SIG-M5 treated with dmso at 0.1 percent for 504 hours (cell line): Measurements from ENCODE around the gene SFRP5.

ENCODE experiments used
- DNase-seq: peaks from one replicate; lab custom pipeline; 2025; ENCODE audit not compliant: unreplicated experiment; lab: John Stamatoyannopoulos, UW

The SFRP5 gene

DNA sequence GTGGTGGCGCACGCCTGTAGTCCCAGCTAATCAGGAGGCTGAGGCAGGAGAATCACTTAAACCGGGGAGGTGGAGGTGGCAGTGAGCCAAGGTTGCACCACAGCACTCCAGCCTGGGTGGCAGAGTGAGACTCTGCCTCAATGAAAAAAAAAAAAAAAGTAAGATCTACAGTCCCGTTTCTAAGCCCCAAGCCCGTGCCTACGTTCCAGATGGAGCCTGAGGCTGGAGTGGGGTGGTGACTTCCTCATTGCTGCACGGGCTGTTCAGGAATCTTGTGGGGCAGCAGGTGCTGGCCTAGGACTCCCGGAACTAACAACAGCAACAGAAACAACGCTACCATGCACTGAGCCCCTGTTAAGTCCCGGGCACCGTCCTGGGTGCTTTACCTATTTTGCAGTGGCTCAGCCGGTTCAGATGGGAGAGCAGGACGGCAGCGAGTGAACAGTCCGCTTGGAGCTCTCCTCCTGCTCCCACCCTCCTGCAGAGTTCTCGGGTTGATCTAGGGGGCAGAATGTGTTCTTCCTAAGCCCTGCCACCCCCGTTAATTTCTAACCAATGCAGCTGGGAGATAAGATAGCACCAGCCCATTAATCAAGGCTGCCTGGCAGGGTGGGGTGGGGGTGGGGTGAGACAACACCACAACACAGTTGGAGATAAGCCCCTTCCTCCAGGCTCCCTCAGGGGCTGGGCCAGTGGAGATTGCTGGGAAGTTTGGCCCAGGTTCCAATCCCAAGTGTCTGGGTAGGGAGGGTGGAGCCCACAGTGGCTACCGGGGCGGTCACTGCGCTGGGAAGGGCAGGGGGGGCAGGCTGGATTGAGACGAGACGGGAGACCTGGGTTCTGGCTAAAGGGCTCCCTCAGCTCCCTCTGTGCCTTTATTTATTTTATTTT lies 17.0 kb upstream of the SFRP5 start:
- no peak for DNase-seq

DNA sequence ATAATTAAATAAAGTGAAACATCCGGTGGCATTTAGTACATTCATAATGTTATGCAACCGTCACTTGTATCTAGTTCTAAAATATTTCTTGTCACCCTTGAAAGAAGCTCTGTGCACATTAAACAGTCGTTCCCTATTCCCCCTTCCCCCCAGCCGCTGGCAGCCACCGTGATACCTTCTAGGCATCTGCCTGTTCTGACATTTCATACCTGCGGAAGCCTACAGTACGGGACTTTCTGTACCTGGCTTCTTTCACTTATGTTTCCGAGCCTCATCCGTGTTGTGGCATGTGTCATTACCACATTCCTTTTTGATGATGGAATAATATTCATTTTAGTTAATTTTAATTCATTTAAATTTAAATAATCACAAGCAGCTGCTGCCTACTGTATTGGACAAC lies 13.9 kb upstream of the SFRP5 start:
- DNase-seq, result no peak

DNA sequence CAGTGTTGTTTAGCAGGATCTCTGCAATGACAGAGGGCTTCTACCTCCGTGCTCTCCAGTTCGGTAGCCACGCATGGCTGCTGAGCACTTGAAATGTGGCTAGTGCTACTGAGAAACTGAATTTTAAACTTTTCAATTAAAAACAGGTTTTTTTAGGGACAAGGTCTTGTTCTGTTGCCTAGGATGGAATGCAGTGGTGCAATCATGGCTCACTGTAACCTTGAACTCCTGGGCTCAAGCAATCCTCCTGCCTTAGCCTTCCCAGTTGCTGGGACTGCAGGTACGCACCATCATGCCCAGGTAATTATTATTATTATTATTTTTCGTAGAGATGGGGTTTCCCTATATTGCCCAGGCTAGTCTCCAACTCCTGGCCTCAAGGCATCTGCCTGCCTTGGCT lies 13.4 kb upstream of the SFRP5 start:
- no peak for DNase-seq

DNA sequence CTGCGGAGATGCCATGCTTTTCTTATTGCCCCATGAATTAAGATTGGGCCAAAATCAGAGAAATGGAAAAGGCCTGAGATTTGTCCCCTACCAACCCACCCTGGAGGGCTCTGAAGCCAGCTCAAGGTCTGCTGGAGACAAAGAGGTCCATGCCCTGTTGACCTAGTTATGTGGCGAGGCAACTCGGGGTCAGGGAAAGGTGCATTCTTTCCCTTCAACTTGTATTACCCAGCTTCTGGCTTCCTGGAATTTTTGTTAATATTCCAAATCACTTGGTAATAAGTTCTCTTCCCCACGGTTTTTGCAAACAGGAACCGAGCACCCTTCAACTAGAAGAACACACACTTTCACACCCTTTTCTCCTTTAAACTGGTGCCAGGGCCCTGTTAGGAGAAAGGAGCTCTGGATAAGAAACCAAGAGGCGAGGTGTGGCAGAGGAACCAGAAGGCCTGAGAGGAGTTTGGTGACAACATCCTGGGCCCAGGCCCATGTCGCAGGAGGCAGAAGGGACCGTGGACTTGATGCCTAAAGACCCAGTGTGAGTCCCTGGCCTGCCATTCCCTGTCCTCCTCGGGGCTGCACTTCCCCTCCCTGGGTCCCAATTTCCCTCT lies 12.5 kb upstream of the SFRP5 start:
- no peak for DNase-seq

DNA sequence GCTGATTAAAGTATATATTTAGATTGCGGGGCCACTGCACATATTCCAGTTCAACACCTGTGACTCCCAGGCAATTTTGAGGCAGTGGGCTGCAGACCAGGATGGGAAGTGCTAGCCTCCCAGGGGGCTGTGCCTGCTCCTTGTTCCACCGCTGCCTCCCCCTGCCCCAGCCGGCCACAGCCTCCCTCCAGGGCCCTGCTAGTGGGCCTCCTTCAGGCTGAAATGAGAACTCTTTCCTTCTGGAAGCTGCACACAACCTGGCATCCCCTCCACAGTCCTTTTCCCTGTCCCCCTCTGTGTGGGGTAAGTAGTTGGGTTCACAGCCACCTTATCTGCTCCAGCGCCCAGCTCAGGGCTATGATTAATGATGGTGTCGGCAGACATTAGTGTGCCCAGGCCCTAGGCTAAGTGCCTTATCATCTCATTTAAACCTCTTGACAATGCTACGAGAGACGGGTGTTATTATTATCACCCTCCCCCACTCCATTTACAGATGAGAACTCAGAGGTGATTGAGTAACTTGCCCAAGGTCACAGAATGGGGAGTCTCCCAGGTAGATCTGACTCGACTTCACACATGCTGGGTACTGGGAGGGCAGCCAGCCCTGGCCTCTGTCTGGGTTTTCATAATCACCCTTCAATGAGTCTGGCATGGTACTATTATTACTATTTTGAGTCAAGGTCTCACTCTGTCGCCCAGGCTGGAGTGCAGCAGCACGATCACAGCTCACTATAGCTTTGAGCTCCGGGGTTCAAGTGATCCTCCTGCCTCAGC lies 10.8 kb upstream of the SFRP5 start:
- no peak for DNase-seq

DNA sequence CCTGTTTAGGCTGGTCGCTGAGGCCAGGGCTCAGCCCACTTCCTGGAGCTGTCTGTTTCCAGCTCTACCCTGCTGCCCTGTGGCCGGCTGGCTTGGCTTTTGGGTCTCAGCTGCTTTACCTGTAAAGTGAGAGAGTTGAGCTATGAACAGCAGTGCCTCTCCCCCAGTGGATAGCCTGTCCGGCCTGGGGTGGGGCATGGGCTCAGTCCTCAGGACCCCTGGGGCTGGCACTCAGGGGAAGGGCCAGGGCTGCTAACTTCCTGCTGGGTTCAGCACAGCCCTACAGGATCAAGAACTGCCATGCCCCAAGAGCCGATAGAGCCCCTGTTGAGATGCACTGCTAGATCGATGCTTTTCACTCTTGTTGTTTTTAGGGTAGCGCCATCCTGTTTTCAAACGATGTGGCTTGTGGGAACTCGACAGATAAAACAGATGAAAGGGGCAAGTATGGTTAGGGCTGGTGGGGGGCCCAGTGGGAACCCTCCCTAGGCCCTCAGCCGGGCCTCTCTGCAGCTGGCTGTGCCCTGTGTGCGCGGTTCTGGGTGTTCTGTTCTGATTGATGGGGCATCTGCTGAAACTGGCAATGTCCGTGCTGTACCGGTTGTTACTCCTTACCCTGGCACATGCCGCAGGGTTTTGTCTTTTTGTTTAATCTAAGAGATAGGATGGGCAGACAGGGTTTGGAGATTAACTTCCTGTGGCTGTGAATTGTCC lies 10.0 kb upstream of the SFRP5 start:
- DNase-seq, result no peak

DNA sequence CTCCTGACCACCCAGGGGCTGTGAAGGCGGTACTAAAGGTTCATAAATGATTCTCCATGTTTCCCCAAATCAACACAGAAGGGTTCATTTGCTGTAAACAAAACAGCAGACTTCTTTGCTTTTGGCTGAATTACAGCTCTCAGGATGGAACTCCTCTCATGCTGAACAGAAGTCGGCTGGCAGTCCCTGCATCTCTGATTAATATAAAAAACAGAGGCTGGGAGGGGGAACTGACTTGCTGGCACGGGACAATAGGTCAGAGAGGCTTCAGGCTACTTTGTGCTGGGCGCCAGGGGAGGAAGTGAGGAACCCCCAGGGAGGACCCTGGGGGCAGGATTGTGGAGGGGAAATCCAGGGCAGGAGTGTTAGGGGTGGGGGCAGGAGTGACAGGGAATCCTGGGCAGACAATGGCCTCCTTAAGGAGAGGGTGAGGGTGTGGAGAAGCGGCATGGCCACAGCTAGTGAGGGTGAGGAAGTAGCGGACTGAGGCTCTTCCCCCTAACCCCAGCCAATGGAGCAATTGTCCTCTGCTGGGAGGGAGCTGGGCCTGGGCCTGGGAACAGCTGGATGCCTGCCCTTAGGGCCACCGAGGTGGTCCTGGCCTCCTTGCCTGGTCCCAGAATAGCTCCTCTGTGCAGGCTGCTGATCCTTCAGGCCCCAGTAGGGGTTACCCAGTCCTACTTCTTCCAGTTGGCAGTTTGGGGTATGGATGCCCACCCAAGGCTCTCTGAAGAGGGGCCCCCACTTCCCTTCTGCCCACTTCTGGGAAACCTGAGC lies 9.2 kb upstream of the SFRP5 start:
- no peak for DNase-seq

DNA sequence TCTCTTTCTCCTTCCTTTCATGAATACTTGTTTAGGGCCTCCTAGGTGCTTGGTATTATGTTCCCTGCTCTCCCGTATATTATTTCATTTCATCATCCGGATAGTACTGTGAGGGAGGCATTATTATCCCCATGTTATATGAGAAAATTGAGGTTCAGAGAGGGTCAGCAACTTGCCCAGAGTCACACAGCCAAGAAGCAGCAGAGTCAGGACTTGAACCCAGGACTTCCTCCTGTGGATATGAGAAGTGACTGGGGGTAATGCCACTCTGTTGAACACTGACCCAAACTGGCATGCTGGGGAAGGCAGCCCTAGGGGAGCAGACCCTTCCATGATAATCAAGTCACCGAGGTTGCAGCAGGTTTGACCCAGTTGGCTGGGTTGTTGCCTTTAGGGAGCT lies 8.2 kb upstream of the SFRP5 start:
- no peak for DNase-seq

DNA sequence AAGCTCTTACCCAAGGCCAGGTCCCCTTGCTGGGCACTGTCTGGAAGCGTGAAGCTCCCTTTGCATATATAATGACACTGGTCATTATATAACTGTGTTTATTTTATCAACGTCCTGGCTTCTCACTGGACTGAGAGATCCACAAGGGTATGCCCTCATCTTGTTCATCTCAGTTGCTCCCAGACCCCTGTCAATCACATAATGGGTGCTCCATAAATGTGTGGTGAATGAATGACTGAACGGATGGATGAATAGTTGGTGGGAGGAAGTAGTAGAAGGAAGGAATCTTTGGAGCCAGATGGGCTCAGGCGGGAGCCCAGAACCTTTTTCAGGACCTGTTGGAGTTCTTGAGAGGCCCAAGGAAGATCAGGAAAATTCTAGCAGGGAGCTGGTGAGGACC lies 7.7 kb upstream of the SFRP5 start:
- DNase-seq, result no peak

DNA sequence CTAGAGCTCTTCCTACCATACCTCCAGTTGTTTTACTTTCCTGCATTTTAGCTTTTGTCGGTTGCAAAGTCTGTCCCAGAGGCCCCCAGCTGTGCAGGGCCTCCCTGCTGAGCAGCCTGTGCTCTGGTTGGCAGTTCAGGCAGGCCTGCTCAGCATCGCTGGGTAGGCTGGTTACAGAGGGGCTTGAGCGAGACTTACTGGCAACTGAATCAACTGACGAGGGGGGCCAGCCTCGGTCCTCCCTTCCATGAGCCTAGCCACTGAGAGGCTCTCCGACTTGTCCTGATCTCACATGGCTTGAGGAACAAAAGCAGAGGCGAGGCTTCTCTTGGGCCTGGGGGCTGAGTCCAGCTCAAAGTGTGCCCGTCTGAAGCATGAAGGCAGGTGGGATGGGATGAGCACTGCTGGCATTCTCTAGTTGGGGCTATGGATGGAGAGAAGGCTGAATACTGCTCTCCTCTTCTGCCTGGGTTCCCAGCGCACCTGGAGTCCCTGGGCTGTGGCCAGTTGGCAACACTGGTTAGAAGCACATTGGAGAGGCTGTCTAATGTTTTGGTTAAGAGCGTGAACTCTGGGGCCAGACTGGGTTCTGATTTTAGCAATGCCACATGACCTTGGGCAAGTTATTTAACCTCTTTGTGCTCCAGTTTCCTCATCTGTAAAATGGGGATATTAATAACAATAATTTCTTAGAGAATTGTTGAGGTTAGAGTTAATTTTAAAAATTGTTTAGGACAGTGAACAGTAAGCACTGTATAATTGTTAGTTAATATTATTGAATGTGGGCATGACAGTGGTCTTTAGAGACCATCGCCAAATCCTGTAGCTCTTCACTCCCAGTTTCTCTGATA lies 6.9 kb upstream of the SFRP5 start:
- DNase-seq, result no peak

DNA sequence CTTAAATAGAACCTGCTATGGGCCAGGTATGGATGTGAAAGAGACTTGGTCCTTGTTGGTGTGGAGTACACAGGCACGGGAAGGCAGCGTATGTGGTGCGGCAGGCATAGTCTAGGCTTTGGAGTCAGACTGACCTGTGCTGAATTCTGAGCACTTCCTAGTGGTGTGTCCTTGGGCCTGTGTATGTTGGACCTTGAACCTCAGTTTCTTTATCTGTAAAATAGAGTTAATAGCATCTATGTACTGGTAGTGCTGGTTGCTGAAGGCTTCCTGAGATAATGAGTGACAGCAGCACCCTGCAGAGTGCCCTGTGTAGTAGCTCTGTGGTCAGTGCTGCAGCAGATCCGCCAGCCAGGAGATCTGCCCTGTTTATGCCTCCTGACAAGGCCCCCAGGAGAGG lies 5.3 kb upstream of the SFRP5 start:
- DNase-seq, result no peak

DNA sequence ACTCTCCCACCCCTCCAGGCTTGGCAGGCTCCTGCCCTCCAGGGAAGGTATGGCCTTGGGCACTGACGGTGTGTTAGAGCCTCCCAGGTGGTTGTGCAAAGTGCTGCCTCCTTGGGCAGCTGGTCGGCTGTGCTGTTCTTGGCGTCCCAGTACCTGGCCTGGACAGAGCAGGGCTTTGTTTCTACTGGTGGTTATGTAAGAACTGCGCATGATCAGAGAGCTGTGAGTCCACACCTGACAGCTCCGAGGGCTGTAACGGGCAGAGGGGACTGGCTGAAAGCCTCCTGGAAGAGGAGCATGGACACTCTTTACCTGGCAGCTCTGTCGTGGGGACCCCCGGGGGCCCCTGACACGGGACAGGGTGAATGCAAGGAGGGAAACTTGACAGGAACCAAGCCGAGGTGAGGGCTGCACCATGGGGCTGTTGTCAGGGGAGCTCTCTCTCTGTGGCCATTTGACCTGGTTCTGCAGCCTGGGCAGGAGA lies 3.1 kb upstream of the SFRP5 start:
- no peak for DNase-seq

DNA sequence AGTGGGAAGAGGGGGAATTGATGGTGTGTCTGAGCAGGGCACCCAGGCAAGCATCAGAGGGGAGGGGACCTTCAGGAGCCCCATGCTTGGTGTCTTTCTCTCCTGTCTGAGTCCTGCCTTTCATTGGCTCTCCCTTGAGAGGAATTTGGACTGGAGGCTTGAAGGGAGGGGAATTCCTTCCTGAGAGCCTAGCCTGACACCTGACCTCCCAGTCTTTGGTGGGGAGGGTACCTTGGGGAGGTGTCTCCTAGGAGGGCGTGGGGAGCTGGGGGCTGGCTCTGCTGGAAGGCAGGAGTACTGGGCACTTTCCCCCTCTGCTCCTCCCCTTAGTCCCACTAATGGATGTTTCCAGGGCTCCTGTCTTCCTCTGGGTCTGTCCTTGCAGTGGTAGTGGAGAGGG lies 1.3 kb upstream of the SFRP5 start:
- DNase-seq, result no peak

DNA sequence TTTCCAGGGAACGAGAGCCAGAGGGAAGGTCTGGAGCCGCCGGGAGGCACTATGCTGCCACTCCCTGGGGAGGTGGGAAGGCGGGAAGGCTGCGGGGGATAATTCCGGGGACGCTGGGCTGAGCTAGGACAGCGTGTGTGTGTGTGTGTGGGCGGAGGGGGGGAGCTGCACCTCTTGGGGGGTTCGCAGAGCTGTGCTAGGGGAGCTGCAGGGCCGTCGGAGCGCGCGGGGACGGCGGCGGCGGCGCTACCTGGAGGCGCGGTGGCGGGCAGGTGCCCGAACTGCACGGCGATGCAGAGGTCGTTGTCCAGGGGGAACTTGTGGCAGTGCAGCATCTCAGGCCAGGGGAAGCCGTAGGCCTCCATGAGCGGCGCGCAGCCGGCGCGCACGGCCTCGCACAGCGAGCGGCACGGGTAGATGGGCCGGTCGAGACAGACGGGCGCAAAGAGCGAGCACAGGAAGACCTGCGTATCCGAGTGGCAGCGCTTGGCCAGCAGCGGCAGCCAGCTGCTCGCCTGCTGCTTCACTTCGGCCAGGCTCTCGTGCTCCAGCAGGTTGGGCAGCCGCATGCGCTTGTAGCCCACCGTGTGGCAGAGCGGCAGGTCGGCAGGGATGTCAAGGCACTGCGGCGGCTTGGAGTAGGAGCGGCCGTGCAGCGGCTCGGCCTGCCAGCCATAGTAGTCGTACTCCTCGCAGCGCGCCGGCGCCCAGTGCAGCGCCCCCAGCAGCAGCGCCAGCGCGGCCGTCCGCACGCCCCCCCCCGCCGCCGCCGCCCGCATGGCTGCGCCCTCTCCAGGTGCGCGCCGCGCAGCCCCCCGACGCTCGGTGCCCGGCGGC lies 526 bp downstream of the SFRP5 start:
- DNase-seq, result no peak

DNA sequence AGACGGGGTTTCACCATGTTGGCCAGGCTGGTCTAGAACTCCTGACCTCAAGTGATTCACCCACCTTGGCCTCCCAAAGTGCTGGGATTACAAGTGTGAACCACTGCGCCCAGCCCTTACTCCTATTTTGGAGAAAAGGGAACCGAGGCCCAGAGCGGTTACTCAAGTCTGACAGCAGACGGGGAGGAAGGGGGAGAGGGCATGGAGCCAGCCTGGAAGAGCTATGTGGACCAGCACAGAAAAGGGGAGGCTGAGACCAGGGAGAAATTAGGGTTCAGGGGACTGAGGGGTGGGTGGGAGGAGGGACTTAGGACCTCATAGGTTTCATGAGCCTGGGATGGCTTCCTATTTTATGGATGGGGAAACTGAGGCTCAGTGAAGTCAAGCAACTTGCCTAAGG lies 1.5 kb downstream of the SFRP5 start:
- peak; percentile 42 for DNase-seq

DNA sequence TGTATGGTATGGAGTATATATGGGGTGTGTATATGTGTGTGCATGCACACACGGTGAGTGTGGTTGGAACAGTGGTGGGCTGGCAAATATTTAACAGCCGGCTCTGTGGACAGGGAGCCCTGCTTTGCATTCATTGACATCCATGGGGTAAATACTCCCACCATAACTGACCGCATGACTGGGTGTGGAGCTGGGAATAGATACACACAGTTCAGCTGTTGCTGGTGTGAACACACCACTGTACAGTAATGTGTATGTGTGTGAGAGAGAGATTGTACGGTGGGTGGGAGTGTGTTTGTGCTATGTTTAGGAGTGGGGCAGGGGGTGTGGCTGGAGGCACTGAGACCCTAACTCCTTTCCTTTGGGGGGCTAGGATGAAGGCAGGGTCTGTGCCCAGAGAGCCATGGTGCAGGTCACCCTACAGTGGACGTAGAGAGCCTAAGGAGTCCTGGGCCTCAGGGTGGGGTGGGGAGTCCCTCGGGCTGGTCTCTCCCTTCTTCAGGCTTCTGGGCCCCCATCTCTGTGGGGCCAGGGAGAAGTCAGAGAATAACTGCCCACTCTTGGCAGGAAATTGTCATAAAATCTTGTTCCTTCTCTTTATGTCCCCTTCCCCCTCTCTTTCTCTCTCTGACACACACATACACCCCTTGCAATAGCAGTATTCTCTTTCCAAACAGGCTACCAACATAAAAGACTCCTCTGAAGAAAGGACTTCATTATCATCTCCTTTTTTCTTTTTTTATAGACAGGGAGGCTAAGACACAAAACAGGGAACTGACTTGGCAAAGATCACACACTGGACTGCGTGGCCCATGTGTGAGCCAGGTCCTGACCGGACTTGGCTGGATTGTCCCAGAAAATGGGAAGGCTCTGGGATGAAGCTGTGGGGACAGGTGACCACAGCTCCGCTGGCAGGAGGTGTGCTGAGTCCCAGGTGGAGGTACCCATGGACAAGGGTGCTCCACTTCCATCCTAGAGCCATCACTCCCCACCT lies 3.2 kb downstream of the SFRP5 start:
- DNase-seq, result peak; percentile 3
